HG02981 (cell line): ENCODE measurements around the gene ACOX2.
A peak's percentile ranks its signal among the peaks of the same experiment; 100 is the strongest.

Experiments
- ATAC-seq: cut with Tn5 transposase; IDR thresholded peaks from one replicate; pipeline ENCODE4 v1.9.1; 2021; ENCODE audit warnings: mild to moderate bottlenecking, moderate library complexity; ENCODE audit not compliant: unreplicated experiment

Gene ACOX2

DNA sequence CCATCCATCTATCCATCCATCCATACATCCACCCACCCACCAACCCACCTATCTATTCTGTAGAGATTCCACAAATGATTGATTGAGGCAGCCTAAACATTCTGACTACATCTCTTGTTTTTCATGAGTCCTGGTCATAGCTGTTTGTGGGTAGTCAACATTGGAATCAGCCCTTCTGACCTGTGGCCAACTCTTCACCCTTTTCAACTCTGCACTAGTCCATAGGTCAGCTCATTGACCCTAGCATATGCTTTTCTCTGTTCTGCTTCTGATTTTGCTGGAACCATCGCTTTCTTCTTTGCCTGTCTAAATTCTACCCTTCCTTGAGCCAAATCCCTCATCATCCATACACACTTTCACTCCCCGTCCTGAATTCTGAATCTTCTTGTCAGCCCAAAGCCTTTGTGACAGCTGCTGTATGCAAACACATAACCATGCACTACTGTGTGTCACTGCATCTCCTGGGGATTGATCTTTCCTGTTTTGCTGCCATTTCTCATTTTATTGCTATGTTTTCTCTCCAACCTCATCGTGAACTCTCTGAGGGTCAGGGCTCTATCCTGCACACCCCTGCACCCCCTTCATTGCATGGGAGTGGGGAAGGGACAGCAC, 61.9 kb downstream of the ACOX2 start:
- ATAC-seq = no peak

- ATAC-seq = no peak
Measured at GRCh38 chr3:58474348-58474911, 62.6 kb downstream of the ACOX2 start.

DNA sequence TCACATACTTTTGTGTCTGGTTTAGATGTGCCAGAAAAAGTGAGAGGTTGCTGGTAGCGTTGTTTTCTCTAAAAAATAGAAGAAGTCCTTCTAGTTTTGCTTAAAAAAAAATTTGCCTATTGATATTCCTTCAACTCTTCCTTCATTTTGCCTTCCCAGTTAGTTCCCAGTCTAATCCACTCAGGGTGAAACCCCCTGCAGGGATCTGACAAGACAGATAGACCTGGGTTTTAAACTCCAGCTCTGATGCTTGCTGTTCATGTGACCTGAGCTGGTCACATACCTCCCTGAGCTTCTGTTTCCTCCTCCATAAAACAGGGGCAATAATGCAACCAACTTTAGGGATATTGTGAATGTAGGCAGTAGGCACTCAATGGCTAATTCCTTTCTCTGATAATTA, 63.7 kb downstream of the ACOX2 start:
- ATAC-seq = no peak

DNA sequence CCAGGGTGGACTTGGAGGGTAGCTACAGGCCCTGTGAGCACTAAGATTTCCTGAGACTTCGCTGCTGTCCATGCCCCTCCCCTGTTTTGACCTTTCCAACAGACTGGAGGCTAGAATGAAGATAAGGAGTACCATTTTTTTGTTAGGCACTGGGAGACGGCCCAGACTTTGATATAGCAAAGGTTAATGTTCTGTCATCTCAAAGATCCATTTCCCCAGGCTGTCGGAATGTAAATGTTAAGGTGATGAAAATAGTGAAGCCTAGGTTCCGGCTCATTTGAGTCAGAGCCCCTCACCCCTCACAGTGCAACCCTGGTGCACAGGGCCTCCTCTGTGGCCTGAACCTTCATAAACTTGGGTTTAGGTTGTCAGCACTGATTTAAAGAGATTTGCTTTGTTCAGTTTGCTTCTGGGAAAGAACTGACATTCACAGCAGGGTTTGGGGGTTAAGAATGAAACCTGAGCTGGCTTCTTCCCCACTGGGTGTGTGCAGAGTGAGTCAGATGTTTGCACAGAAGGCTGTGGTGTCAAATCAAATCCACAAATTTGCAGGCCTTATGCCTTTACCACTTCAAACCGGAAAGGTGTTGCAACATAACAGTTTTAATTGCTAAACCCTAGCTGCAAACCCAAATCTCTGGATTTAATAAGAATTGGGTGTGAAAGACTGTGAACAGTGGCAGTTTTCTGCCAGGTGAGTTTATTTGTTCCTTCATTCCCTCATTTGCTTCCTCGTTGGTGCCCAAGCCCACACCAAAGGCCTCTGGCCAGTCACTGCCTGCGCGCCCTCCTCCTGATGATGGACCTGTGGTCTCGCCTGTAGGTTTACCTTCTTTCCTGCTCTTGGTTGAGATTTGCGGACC, 65.7 kb downstream of the ACOX2 start:
- no peak for ATAC-seq

DNA sequence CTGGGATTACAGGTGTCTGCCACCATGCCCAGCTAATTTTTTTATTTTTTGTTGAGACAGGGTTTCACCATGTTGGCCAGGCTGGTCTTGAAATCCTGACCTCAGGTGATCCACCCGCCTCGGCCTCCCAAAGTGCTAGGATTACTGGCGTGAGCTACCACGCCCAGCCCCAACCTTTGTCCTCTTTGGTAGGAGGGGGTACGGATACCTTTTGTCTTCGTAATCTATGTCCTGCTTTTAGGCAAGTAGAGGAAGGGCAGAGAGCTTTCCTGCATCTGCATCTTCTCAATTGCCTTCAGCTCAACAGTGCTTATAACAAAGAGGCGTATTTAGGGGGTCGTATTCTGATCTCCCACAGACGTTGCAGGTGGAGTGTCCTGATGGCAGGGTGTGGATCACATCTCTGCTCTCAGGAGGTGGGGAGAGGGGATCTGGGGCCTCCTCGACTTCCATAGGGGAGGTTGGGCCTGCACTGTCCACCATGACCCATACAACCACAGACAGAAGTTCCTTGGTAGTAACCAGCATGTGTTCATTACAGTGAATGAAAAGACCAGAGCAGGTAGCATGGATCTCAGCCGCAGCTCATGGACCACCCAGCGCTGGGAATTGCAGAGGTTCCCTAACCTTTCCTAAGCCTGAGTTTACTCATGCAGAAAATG, 66.5 kb downstream of the ACOX2 start:
- ATAC-seq = no peak

DNA sequence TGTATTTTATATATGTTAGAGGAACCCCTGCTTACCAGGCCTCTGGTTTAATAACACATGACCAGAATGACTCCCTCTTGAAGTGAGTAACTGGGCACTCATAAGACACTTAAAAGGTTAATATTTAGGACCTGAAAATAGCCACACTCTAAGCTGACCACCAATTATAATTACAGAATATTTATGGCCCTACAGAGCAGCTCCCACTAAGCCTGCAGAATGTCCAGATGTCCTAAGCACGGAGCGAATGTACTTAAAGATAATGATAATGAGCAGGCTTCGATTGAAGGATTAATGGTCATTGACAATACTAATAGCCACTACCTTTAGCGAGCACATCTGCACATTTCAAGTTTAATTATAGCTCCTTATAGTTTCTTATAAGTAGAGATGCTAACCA, 67.9 kb downstream of the ACOX2 start:
- ATAC-seq = no peak

DNA sequence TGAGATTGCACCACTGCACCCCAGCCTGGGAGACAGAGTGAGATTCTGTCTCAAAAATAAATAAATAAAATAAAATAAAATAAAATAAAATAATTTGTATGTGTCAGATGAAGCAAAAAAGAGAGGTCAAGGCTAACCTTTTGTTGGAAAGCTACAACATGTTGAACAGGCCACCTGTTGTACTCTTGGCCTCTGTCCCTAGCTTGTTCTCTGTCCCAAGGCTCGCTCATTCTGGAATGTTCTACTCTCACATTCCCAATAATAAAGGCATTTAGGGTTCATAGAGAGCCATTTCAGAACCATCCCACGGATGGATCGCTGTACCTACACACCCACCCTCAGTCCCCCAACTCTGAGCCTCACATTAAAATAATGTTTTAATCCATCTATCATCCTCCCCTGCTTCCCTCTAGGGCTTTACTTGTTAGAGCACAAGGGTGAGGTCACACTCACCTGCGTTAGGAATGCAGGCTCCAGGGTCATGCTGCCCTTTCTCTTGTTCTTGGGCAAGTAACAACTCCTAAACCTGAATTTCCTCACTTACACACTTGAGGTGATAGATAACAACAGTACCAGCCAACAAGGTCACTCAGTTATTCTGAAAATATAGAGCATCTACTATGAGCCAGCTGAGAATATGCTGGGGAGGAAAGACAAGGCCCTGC, 70.0 kb downstream of the ACOX2 start:
- no peak for ATAC-seq

DNA sequence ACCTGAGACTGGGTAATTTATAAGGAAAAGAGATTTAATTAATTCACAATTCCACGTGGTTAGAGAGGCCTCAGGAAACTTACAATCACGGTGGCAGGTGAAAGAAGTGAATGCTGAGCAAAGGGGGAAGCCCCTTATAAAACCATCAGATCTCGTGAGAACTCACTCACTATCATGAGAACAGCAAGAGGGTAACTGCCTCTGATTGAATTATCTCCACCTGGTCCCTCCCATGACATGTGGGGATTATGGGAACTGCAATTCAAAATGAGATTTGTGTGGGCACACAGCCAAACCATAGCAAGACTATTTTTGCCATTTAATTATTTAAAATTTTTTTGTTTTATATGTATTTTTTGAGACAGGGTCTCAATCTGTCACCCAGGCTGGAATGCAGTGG, 72.1 kb downstream of the ACOX2 start:
- ATAC-seq = no peak

DNA sequence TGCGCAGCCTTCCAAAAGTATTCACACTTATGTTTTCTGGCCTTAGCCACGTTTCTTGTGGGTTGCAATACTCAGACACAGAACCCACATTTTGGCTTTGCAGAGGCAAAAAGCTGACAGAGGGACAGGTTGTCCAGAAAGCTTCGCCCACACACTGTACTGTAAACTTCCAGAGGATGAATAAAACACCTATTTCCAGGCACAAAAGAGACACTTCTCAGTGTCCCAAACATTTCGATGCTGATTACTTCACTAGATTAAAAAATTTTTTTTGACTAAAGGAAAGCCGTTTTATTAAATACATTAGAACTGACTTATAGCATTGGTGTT, 73.1 kb downstream of the ACOX2 start:
- ATAC-seq = no peak

GRCh38 chr3:58463181-58463941, 73.6 kb downstream of the ACOX2 start:
- ATAC-seq = peak; percentile 76

GRCh38 chr3:58462829-58463180, 74.2 kb downstream of the ACOX2 start:
- ATAC-seq = no peak

DNA sequence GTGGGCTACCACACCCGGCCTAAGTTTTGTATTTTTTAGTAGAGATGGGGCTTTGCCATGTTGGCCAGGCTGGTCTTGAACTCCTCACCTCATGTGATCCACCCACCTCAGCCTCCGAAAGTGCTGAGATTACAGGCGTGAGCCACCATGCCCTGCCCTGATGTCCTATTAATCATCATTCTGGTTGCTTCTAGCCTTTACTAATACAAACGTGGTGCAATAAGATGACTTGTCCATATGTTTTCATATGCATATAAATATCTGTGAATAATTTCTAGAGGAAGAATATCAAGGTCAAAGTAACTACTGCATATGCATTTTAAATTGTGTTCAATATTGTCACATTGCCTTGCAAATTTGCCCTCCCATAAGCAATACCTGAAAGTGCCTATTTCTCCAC, 77.8 kb downstream of the ACOX2 start:
- no peak for ATAC-seq
